Caco-2 (cell line): ENCODE results near the gene ZNF343. TPM values are rescaled to one million over a fixed set of nuclear protein-coding genes. Genes with fewer than 3 reads are reported as not detected.

Source experiments
- BruUV-seq: library from RNA; stranded (reverse); fragments of 400-500 nt; replicated peaks from 2 replicates; lab custom pipeline; 2021; lab: Mats Ljungman, UMichigan
- CTCF ChIA-PET: fragments of 300-600 bp; sonication (Branson Sonifier 250); formaldehyde crosslinking; loops from one replicate; lab custom pipeline; 2022; ENCODE audit warnings: antibody characterized with exemption; lab: Charles Lee
- POLR2A ChIA-PET: fragments of 300-600 bp; sonication (Branson Sonifier 250); formaldehyde crosslinking; loops from one replicate; lab custom pipeline; 2022; ENCODE audit warnings: antibody characterized with exemption; lab: Charles Lee
- DNase-seq, 2 experiments: peaks; one replicate each; pipeline versions ENCODE4 v3.0.0 to v3.0.0-alpha.2; 2020 to 2022
- H3K27me3 ChIP-seq: replicated peaks from 2 replicates; pipeline ENCODE4 v1.6.0; 2011; ENCODE audit warnings: low read length; ENCODE audit not compliant: control insufficient read depth, insufficient read depth
- H3K36me3 ChIP-seq: 2 replicates; pipeline ENCODE4 v1.5.1; 2011; ENCODE audit warnings: low read length; ENCODE audit not compliant: control insufficient read depth, insufficient read depth
- H3K4me1 ChIP-seq: fragments of 250-450 bp; sonication (Bioruptor Pico); 2 replicates; pipeline ENCODE4 v1.5.1; 2020; ENCODE audit warnings: mild to moderate bottlenecking
- H3K4me3 ChIP-seq: 2 replicates; pipeline ENCODE4 v1.5.1; 2011; ENCODE audit warnings: low read depth, mild to moderate bottlenecking, control low read depth, low read length
- H3K9me3 ChIP-seq: fragments of 250-450 bp; sonication (Bioruptor Pico); 2 replicates; pipeline ENCODE4 v1.5.1; 2020; ENCODE audit warnings: mild to moderate bottlenecking, moderate library complexity
- H3K27ac Mint-ChIP-seq: one replicate; pipeline ENCODE4 v1.8.0; 2022; ENCODE audit warnings: mixed read lengths; ENCODE audit not compliant: unreplicated experiment
- H3K27me3 Mint-ChIP-seq: one replicate; pipeline ENCODE4 v1.8.0; 2022; ENCODE audit warnings: mixed read lengths; ENCODE audit not compliant: insufficient read depth, unreplicated experiment
- H3K36me3 Mint-ChIP-seq: one replicate; pipeline ENCODE4 v1.8.0; 2022; ENCODE audit warnings: mild to moderate bottlenecking, mixed read lengths; ENCODE audit not compliant: insufficient read depth, unreplicated experiment
- H3K4me1 Mint-ChIP-seq: one replicate; pipeline ENCODE4 v1.8.0; 2022; ENCODE audit warnings: low read depth, mixed read lengths; ENCODE audit not compliant: unreplicated experiment
- H3K4me3 Mint-ChIP-seq: one replicate; pipeline ENCODE4 v1.8.0; 2022; ENCODE audit warnings: mild to moderate bottlenecking, moderate library complexity, mixed read lengths; ENCODE audit not compliant: unreplicated experiment
- H3K9me3 Mint-ChIP-seq: one replicate; pipeline ENCODE4 v1.8.0; 2022; ENCODE audit warnings: mixed read lengths; ENCODE audit not compliant: unreplicated experiment
- intact Hi-C: fragments of 100-400 bp; cut with micrococcal nuclease; formaldehyde crosslinking; loops from one replicate; pipeline ENCODE4 v1.10.0; 2022; ENCODE audit not compliant: unreplicated experiment
- total RNA-seq: library from RNA; stranded (reverse); gene quantifications from 2 replicates; pipeline ENCODE4 v1.2.3, GENCODE V29; 2022
- TF ChIP-seq, protein P1 (sequence below), 2 experiments: fragments of 200-600 bp in 1 of 2; IDR thresholded peaks; 1 replicate in 1 of 2; 2 replicates in 1 of 2; pipeline versions ENCODE4 v1.5.1 to v1.8.0; 2011 to 2022; ENCODE audit warnings: antibody characterized with exemption in 1 of 2, control low read depth in 1 of 2, inconsistent platforms in 1 of 2, low read depth in 1 of 2, low read length in 1 of 2, mild to moderate bottlenecking in 1 of 2, moderate library complexity in 1 of 2; ENCODE audit not compliant: insufficient read depth in 1 of 2, severe bottlenecking in 1 of 2, unreplicated experiment in 1 of 2

ZNF343 gene
- total RNA-seq, 1 experiment from 2014 or later, result 11.0 TPM

DNA sequence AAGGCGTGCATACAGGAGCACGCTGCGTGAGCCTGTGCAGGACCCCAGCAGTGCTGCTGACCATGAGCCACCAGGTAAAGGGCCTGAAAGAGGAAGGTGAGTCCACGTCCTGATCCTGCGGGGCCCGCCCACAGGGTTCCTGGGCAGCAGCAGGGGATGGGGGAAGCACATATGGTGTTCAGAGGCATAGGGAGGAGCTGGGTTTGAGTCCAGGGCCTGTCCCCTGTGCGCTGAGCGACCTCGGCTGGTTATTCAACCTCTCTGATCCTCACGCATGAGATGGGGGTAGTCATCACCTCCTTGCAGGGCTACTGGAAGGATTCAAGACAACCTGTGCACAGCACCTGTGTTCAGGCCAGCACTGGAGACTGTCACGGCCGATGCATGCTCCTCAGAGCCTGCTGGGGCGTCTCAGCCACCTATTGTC is 27.9 kb upstream of the ZNF343 start, which contains the start of gene TMC2:
Gene TMC2 (plus strand): TSS at position 14 of the 427 bp plus-strand sequence. CDS start 49 bp downstream, at position 63.
- H3K4me1 Mint-ChIP-seq, result no peaks in the 10 kb centered on the region
- H3K27me3 Mint-ChIP-seq, result peaks cover 18% of the 10 kb centered on the region
- H3K4me3 ChIP-seq, result no peak within 1 kb of the TSS
- TF ChIP-seq, protein P1, sequence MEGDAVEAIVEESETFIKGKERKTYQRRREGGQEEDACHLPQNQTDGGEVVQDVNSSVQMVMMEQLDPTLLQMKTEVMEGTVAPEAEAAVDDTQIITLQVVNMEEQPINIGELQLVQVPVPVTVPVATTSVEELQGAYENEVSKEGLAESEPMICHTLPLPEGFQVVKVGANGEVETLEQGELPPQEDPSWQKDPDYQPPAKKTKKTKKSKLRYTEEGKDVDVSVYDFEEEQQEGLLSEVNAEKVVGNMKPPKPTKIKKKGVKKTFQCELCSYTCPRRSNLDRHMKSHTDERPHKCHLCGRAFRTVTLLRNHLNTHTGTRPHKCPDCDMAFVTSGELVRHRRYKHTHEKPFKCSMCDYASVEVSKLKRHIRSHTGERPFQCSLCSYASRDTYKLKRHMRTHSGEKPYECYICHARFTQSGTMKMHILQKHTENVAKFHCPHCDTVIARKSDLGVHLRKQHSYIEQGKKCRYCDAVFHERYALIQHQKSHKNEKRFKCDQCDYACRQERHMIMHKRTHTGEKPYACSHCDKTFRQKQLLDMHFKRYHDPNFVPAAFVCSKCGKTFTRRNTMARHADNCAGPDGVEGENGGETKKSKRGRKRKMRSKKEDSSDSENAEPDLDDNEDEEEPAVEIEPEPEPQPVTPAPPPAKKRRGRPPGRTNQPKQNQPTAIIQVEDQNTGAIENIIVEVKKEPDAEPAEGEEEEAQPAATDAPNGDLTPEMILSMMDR (IDR thresholded peaks at IDR 0.05; ENCODE audit: insufficient read depth in 1 of 2, low read depth in 1 of 2, low read length in 1 of 2, severe bottlenecking in 1 of 2, unreplicated experiment in 1 of 2), result no peak
- no peaks in the 10 kb centered on the region for H3K9me3 ChIP-seq
- no peak for DNase-seq
- no peak within 1 kb of the TSS for H3K27ac Mint-ChIP-seq
- H3K9me3 Mint-ChIP-seq, result no peaks in the 10 kb centered on the region
- ChIA-PET CTCF (no interaction called here), POLR2A (no interaction called here)
- no peaks in the 10 kb centered on the region for H3K4me1 ChIP-seq
- H3K36me3 Mint-ChIP-seq, result no peaks in the 10 kb centered on the region
- no peak within 1 kb of the TSS for H3K4me3 Mint-ChIP-seq
- H3K36me3 ChIP-seq, result no peaks in the 10 kb centered on the region
- H3K27me3 ChIP-seq, result no peaks in the 10 kb centered on the region; the same call in 1 of the 2 replicates
- no TSS peak for BruUV-seq
- intact Hi-C loops, result no loop called here

DNA sequence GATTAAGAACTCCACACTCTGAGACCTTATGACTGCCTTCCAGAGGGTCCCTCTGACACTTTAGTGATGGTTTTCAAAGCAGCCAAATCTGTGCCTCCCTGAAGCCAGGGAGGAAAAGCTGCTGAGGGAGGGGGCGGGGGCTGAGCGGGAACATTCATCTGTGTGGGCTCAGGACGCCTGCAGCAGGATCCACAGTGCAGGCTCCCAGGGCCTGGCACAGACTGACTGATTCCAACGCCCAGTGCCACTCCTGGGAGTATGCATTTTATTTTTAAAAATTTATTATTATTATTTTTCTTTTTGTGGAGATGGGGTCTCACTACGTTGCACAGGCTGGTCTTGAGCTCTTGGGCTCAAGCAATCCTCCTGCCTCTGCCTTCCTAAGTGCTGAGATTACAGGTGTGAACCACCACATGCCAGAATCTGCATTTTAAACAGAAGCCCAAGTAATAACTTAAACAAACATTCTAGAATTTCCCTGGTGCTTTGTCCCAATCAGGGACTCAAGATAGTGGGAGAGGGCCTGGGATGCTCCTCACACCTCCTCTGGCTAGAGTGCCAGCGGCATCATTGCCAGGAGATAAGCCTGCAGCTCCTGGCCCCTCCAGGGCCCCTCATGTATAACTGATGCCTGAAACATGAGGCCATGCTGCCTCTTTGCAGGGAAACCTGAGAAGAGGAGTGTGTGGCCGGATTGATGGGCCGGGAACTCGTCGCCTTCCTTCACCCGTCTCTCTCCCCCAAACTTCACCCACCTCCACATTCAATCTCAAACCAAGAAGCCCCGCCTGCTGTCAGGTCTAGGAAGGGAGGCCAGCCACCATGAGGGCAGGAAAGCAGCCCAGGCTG is 27.2 kb upstream of the ZNF343 start:
- ChIA-PET CTCF (no interaction called here), POLR2A (no interaction called here)
- no TSS peak for BruUV-seq
- Histone ChIP-seq H3K4me1 (no peaks in the 10 kb centered on the region), H3K36me3 (no peaks in the 10 kb centered on the region), H3K27me3 (no peaks in the 10 kb centered on the region; the same call in 1 of the 2 replicates), H3K4me3 (no peak overlapping the region), H3K9me3 (no peaks in the 10 kb centered on the region)
- Mint-ChIP-seq H3K27me3 (peaks cover 18% of the 10 kb centered on the region), H3K4me1 (no peaks in the 10 kb centered on the region), H3K27ac (no peak overlapping the region), H3K9me3 (no peaks in the 10 kb centered on the region), H3K4me3 (no peak overlapping the region), H3K36me3 (no peaks in the 10 kb centered on the region)
- intact Hi-C loops, result no loop called here
- DNase-seq, result no peak
- TF ChIP-seq, protein P1 (IDR thresholded peaks at IDR 0.05; ENCODE audit: insufficient read depth in 1 of 2, low read depth in 1 of 2, low read length in 1 of 2, severe bottlenecking in 1 of 2, unreplicated experiment in 1 of 2), result no peak

DNA sequence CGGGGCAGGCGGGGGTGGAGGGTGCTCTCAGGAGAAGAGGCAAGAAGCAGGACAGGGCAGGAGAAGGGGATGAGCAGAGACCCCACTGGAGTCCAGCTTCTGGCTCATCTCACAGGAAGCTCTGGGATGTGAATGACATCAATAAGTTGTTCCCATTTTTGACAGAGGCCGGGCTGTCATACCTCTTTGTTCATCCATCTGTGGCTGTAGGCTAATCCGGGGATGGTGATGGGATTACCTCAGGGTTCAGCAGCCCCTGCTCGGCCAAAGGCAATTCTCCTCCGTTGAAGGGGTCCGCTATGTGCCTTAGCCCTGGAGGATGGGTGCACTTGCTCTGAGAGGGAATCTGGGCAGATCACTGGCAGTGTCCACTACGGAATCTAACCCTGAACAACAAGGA is 24.4 kb upstream of the ZNF343 start:
- ChIA-PET CTCF (no interaction called here), POLR2A (no interaction called here)
- Mint-ChIP-seq H3K4me3 (no peak overlapping the region), H3K4me1 (no peaks in the 10 kb centered on the region), H3K9me3 (no peaks in the 10 kb centered on the region), H3K27ac (no peak overlapping the region), H3K36me3 (no peaks in the 10 kb centered on the region), H3K27me3 (peaks cover 11% of the 10 kb centered on the region)
- H3K36me3 ChIP-seq, result no peaks in the 10 kb centered on the region
- no peaks in the 10 kb centered on the region; the same call in 1 of the 2 replicates for H3K27me3 ChIP-seq
- TF ChIP-seq, protein P1 (IDR thresholded peaks at IDR 0.05; ENCODE audit: insufficient read depth in 1 of 2, low read depth in 1 of 2, low read length in 1 of 2, severe bottlenecking in 1 of 2, unreplicated experiment in 1 of 2), result no peak
- no TSS peak for BruUV-seq
- H3K9me3 ChIP-seq, result no peaks in the 10 kb centered on the region
- H3K4me3 ChIP-seq, result no peak overlapping the region
- intact Hi-C loops, result no loop called here
- H3K4me1 ChIP-seq, result no peaks in the 10 kb centered on the region
- DNase-seq, result no peak
